Measurements from ENCODE around the gene NUDT3. TPM values are rescaled to one million over a fixed set of nuclear protein-coding genes. Genes with fewer than 3 reads are reported as not detected.
A peak's percentile ranks its signal among the peaks of the same experiment; 100 is the strongest.

The NUDT3 gene
- total RNA-seq, 2 donors from 2014 or later = 28.9 to 30.8 TPM

DNA sequence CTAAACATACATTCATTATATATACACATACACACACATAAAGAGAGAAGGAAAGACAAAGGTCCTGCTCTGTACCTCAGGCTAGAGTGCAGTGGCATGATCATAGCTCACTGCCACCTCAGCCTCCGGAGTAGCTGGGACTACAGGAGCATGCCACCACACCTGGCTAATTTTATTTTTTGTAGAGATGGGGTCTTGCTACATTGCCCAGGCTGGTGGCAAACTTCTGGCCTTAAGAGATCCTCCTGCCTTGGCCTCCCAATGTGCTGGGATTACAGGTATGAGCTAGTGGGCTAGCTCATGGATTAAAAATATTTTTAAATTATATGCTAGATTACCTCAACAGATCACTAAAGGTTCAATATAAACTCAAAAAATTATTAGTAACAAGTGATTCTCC lies 30.3 kb downstream of the NUDT3 start:
- intact Hi-C loops (cut with DNase I) = no loop called here
- Histone ChIP-seq H3K4me3 (no peak overlapping the region), H3K9me3 (no peaks in the 10 kb centered on the region), H3K27me3 (replicated peaks; ENCODE audit: insufficient read depth) (no peaks in the 10 kb centered on the region), H3K27ac (no peak overlapping the region), H3K36me3 (no peaks in the 10 kb centered on the region), H3K4me1 (replicated peaks) (peaks cover 4% of the 10 kb centered on the region)
- WGBS = 0% methylated on average over 1 of the region's 1 CpG
- no peak for TF ChIP-seq POLR2A (IDR thresholded peaks at IDR 0.05)
- TF ChIP-seq POLR2AphosphoS5 (IDR thresholded peaks at IDR 0.05) = no peak
- TF ChIP-seq, protein P1, sequence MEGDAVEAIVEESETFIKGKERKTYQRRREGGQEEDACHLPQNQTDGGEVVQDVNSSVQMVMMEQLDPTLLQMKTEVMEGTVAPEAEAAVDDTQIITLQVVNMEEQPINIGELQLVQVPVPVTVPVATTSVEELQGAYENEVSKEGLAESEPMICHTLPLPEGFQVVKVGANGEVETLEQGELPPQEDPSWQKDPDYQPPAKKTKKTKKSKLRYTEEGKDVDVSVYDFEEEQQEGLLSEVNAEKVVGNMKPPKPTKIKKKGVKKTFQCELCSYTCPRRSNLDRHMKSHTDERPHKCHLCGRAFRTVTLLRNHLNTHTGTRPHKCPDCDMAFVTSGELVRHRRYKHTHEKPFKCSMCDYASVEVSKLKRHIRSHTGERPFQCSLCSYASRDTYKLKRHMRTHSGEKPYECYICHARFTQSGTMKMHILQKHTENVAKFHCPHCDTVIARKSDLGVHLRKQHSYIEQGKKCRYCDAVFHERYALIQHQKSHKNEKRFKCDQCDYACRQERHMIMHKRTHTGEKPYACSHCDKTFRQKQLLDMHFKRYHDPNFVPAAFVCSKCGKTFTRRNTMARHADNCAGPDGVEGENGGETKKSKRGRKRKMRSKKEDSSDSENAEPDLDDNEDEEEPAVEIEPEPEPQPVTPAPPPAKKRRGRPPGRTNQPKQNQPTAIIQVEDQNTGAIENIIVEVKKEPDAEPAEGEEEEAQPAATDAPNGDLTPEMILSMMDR (IDR thresholded peaks at IDR 0.05) = no peak
- DNase-seq (ENCODE audit: low spot score) = no peak

DNA sequence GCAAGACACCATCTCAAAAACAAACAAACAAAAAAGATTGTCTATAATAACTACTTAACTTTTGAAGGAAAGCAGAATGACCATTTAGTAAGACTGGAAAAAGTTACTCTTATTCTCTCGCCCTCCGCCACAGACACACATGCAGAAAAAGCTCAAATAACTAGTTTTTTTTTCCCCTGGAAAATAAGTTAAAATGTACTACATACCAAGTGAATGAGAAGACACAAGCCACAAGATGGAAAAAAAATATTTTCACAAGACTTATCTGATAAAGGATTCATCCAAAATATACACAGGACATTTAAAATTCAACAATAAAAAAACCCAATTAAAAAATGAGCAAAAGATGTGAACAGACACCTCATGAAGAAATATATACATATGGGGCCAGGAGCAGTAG lies 31.9 kb downstream of the NUDT3 start:
- Histone ChIP-seq H3K27me3 (replicated peaks; ENCODE audit: insufficient read depth) (no peaks in the 10 kb centered on the region), H3K4me3 (no peak overlapping the region), H3K9me3 (no peaks in the 10 kb centered on the region), H3K4me1 (replicated peaks) (peaks cover 4% of the 10 kb centered on the region), H3K36me3 (no peaks in the 10 kb centered on the region), H3K27ac (no peak overlapping the region)
- TF ChIP-seq POLR2AphosphoS5 (IDR thresholded peaks at IDR 0.05) (no peak), POLR2A (IDR thresholded peaks at IDR 0.05) (no peak)
- TF ChIP-seq, protein P1 (IDR thresholded peaks at IDR 0.05) = no peak
- DNase-seq (ENCODE audit: low spot score) = no peak
- intact Hi-C loops (cut with DNase I) = no loop called here
- WGBS = 74% methylated on average over 2 of the region's 2 CpGs

DNA sequence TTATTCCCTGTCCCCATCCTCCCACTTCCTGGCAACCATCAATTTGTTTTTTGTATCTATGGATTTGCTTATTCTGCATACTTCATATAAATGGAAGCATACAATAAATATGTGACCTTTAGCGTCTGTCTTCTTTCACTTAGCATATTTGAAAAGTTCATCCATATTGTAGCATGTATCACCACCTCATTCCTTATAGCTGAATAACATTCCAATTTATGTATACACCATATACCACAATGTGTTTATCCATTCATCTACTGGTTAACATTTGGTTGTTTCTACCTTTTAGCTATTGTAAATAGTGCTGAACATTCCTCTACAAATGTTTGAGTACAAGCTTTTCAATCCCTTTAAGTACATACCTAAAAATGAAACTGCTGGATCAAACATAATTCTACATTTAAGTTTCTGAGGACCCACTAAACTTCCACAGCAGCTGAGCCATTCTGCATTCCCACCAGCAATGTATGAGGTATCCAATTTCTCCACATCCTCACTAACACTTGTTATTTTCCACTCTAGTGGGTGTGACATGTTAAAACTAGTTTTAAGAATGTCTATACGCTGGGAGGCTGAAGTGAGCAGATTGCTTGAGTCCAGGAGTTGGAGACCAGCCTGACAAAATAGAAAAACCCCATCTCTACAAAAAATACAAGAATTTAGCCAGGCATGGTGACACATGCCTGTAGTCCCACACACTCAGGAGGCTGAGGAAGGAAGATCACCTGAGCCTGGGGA lies 32.9 kb downstream of the NUDT3 start:
- peak; percentile 5 for DNase-seq (ENCODE audit: low spot score)
- intact Hi-C loops (cut with DNase I) = no loop called here
- WGBS = 43% methylated on average over 2 of the region's 2 CpGs
- Histone ChIP-seq H3K27me3 (replicated peaks; ENCODE audit: insufficient read depth) (no peaks in the 10 kb centered on the region), H3K9me3 (no peaks in the 10 kb centered on the region), H3K27ac (no peak overlapping the region), H3K4me1 (replicated peaks) (peaks cover 4% of the 10 kb centered on the region), H3K4me3 (no peak overlapping the region), H3K36me3 (no peaks in the 10 kb centered on the region)
- TF ChIP-seq POLR2AphosphoS5 (IDR thresholded peaks at IDR 0.05) (no peak), POLR2A (IDR thresholded peaks at IDR 0.05) (no peak)
- TF ChIP-seq, protein P1 (IDR thresholded peaks at IDR 0.05) = no peak

DNA sequence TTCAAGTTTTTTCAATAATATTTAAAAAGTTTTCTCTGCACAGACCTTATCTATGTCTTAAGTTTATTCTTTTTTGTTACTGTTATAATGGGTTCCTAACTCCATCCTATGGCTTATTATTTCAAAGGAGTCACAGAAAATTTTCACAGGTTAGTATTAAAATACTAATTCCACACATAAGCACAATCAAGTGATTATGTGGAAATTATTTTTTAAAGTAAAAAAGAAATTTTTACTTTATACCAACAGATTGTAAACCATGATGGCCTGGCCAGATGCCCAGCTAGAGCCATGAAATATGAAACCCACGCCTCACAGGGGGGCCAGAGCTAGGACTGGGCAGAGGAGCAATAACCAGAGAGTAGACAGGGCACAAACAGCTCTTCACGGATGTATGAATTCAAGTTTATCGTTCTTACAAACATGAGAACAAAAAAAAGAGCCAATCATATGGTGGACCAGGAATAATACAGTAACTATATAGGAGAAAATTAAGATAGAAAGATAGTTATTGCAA lies 34.0 kb downstream of the NUDT3 start:
- intact Hi-C loops (cut with DNase I) = no loop called here
- H3K4me1 ChIP-seq (replicated peaks) = peaks cover 4% of the 10 kb centered on the region
- DNase-seq (ENCODE audit: low spot score) = peak; percentile 42
- TF ChIP-seq POLR2A (IDR thresholded peaks at IDR 0.05) = no peak
- TF ChIP-seq, protein P1 (IDR thresholded peaks at IDR 0.05) = no peak
- TF ChIP-seq POLR2AphosphoS5 (IDR thresholded peaks at IDR 0.05) = no peak
- no peaks in the 10 kb centered on the region for H3K9me3 ChIP-seq
- H3K4me3 ChIP-seq = no peak overlapping the region
- no peaks in the 10 kb centered on the region for H3K27me3 ChIP-seq (replicated peaks; ENCODE audit: insufficient read depth)
- no peaks in the 10 kb centered on the region for H3K36me3 ChIP-seq
- WGBS = 18% methylated on average over 3 of the region's 3 CpGs
- H3K27ac ChIP-seq = no peak overlapping the region

DNA sequence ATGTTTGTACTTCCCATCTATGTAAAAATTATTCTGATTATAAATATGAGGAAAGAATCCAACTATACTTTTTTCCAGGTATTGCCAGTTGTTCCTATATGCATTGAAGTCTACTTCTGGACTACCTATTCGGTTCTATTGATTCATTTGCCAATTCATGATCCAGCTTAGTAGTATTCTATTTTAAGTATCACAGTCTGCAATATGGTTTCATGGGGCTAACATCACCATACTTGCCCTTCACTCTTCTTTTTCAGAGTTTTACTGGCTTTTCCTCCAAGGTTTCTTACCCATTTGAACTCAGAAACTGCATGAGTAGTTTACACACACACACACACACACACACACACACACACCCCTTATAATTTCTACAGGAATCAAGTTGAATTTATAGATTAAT lies 34.5 kb downstream of the NUDT3 start:
- no peak for DNase-seq (ENCODE audit: low spot score)
- Histone ChIP-seq H3K27me3 (replicated peaks; ENCODE audit: insufficient read depth) (no peaks in the 10 kb centered on the region), H3K4me1 (replicated peaks) (peaks cover 3% of the 10 kb centered on the region), H3K4me3 (no peak overlapping the region), H3K9me3 (no peaks in the 10 kb centered on the region), H3K36me3 (no peaks in the 10 kb centered on the region), H3K27ac (no peak overlapping the region)
- intact Hi-C loops (cut with DNase I) = no loop called here
- TF ChIP-seq POLR2A (IDR thresholded peaks at IDR 0.05) (no peak), POLR2AphosphoS5 (IDR thresholded peaks at IDR 0.05) (no peak)
- TF ChIP-seq, protein P1 (IDR thresholded peaks at IDR 0.05) = no peak
- 79% methylated on average over 1 of the region's 1 CpG for WGBS
